Stimulated activated CD4-positive, alpha-beta T cell treated with anti-CD3 and anti-CD28 coated beads, Interleukin-1b, Interleukin-23, amount 100 ng/mL, for 1 hour (primary cell): Measurements from ENCODE around the gene PHOX2A.

Experiments used
- DNase-seq, 2 donors: peaks; one replicate each; pipeline ENCODE4 v3.0.0-alpha.2; 2020; ENCODE audit warnings: low read depth in 2 of 2

PHOX2A gene

GRCh38 chr11:72233773-72234513 lies 10.0 kb downstream of the PHOX2A start:
- DNase-seq, result no peak

GRCh38 chr11:72233056-72233772 lies 10.8 kb downstream of the PHOX2A start:
- no peak for DNase-seq

GRCh38 chr11:72232260-72233055 lies 11.5 kb downstream of the PHOX2A start:
- DNase-seq, result no peak

- DNase-seq, result no peak
These were observed 12.3 kb downstream of the PHOX2A start for GRCh38 chr11:72231396-72232259.

- no peak for DNase-seq
These were observed 13.1 kb downstream of the PHOX2A start for GRCh38 chr11:72230764-72231365.

GRCh38 chr11:72229925-72230763 lies 13.8 kb downstream of the PHOX2A start:
- no peak for DNase-seq

- DNase-seq, result no peak
These were observed 14.5 kb downstream of the PHOX2A start for GRCh38 chr11:72229336-72229924.

GRCh38 chr11:72228844-72229231 lies 15.1 kb downstream of the PHOX2A start:
- DNase-seq, result no peak

- no peak for DNase-seq
These were observed 15.6 kb downstream of the PHOX2A start for GRCh38 chr11:72228229-72228843.

- DNase-seq, result no peak
These were observed 16.4 kb downstream of the PHOX2A start for GRCh38 chr11:72227316-72228228.

- DNase-seq, result no peak
These were observed 17.3 kb downstream of the PHOX2A start for GRCh38 chr11:72226701-72227100.

- DNase-seq, result no peak
These were observed 18.5 kb downstream of the PHOX2A start for GRCh38 chr11:72225411-72225951.

- DNase-seq, result peak in 1 of 2 donors; percentile 37
These were observed 19.2 kb downstream of the PHOX2A start, which contains the start of gene INPPL1 for GRCh38 chr11:72224564-72225410. Gene INPPL1 (plus strand): TSS chr11:72224767. CDS start chr11:72224985, 218 bp downstream.

GRCh38 chr11:72223615-72224563 lies 20.1 kb downstream of the PHOX2A start:
- DNase-seq, result no peak

GRCh38 chr11:72222907-72223614 lies 20.9 kb downstream of the PHOX2A start:
- DNase-seq, result peak; percentile 86 to 88
